Endothelial cell of umbilical vein (primary cell): ENCODE results near the gene MTFMT. TPM values are rescaled to one million over a fixed set of nuclear protein-coding genes. Genes with fewer than 3 reads are reported as not detected.

Experiments
- BruUV-seq: library from RNA; stranded (reverse); fragments of 400-500 nt; replicated peaks from 2 replicates; lab custom pipeline; 2021; lab: Mats Ljungman, UMichigan
- CTCF ChIA-PET: fragments of 300-600, 350-600 bp; sonication (Branson Sonifier 250); formaldehyde crosslinking; loops from one replicate; lab custom pipeline; 2021; ENCODE audit warnings: antibody characterized with exemption, inconsistent platforms; lab: Charles Lee
- POLR2A ChIA-PET: fragments of 300-600, 350-600 bp; sonication (Branson Sonifier 250); formaldehyde crosslinking; loops from one replicate; lab custom pipeline; 2021; ENCODE audit warnings: antibody characterized with exemption, inconsistent platforms; lab: Charles Lee
- DNase-seq: peaks from one replicate; pipeline ENCODE4 v3.0.0-alpha.2; 2011; ENCODE audit warnings: low read depth, low spot score
- FAIRE-seq: peaks from 2 replicates; lab custom pipeline; 2011; peaks lifted over from hg19 to GRCh38; lab: Jason Lieb, UNC
- H2AFZ ChIP-seq: 2 replicates; pipeline ENCODE4 v1.6.0; 2012; ENCODE audit warnings: low read depth, low read length, control low read depth, inconsistent platforms
- H3K27ac ChIP-seq: 2 replicates; pipeline ENCODE4 v1.5.1; 2011; ENCODE audit warnings: low read depth, mild to moderate bottlenecking, control low read depth, low read length, moderate library complexity; ENCODE audit not compliant: insufficient read depth
- H3K27me3 ChIP-seq, 2 experiments: 2 replicates each; pipeline versions ENCODE4 v1.6.0 to v1.6.1; 2011; ENCODE audit warnings: low read length in 2 of 2, mixed read lengths in 1 of 2; ENCODE audit not compliant: control insufficient read depth in 2 of 2, insufficient read depth in 2 of 2
- H3K36me3 ChIP-seq, 2 experiments: 2 replicates in 1 of 2; 3 replicates in 1 of 2; pipeline ENCODE4 v1.5.1; 2011; ENCODE audit warnings: low read length in 2 of 2, mild to moderate bottlenecking in 1 of 2, moderate library complexity in 1 of 2; ENCODE audit not compliant: control insufficient read depth in 2 of 2, insufficient read depth in 2 of 2; ENCODE audit errors: extremely low read depth in 1 of 2
- H3K4me1 ChIP-seq: 3 replicates; pipeline ENCODE4 v1.5.1; 2011; ENCODE audit warnings: mild to moderate bottlenecking, low read length; ENCODE audit not compliant: control insufficient read depth, insufficient read depth; ENCODE audit errors: extremely low read depth
- H3K4me2 ChIP-seq: 2 replicates; pipeline ENCODE4 v1.6.1; 2011; ENCODE audit warnings: low read length, control low read depth, mixed read lengths; ENCODE audit not compliant: insufficient read depth
- H3K4me3 ChIP-seq, 3 experiments: fragments of 200-600 bp in 1 of 3; sonication (generic), shearing (Covaris generic) in 1 of 3; replicated peaks in 1 of 3; 2 replicates each; pipeline ENCODE4 v1.5.1; 2011 to 2016; ENCODE audit warnings: control low read depth in 3 of 3, low read length in 3 of 3, mild to moderate bottlenecking in 2 of 3, inconsistent platforms in 1 of 3, low read depth in 1 of 3, moderate library complexity in 1 of 3; ENCODE audit not compliant: insufficient read depth in 1 of 3
- H3K79me2 ChIP-seq: 2 replicates; pipeline ENCODE4 v1.6.0; 2012; ENCODE audit warnings: low read length, inconsistent platforms; ENCODE audit not compliant: control insufficient read depth, insufficient read depth
- H3K9ac ChIP-seq: replicated peaks from 2 replicates; pipeline ENCODE3; 2011; ENCODE audit warnings: low read length, control low read depth; ENCODE audit not compliant: insufficient read depth; ENCODE audit errors: extremely low read depth
- H3K9me1 ChIP-seq: replicated peaks from 3 replicates; pipeline ENCODE4 v1.6.0; 2011; ENCODE audit warnings: mild to moderate bottlenecking, low read length; ENCODE audit not compliant: control insufficient read depth, insufficient read depth; ENCODE audit errors: extremely low read depth
- H3K9me3 ChIP-seq: replicated peaks from 2 replicates; pipeline ENCODE4 v1.5.1; 2012; ENCODE audit warnings: low read length, inconsistent platforms; ENCODE audit not compliant: control insufficient read depth, insufficient read depth
- H4K20me1 ChIP-seq: replicated peaks from 2 replicates; pipeline ENCODE3; 2011; ENCODE audit warnings: mild to moderate bottlenecking, low read length; ENCODE audit not compliant: control insufficient read depth, insufficient read depth; ENCODE audit errors: extremely low read depth
- CTCF ChIP-seq, 2 donors: IDR thresholded peaks; 1 replicate in 1 of 2; 2 replicates in 1 of 2; pipeline ENCODE4 v1.5.1; 2011; ENCODE audit warnings: low read length in 2 of 2, mild to moderate bottlenecking in 2 of 2, moderate library complexity in 2 of 2, control low read depth in 1 of 2, inconsistent platforms in 1 of 2, low read depth in 1 of 2; ENCODE audit not compliant: insufficient read depth in 1 of 2; ENCODE audit errors: extremely low read depth in 1 of 2
- EZH2 ChIP-seq: IDR thresholded peaks from 2 replicates; pipeline ENCODE4 v1.6.1; 2012; ENCODE audit warnings: borderline replicate concordance, low read depth, mild to moderate bottlenecking, moderate library complexity, low read length, inconsistent platforms; ENCODE audit not compliant: severe bottlenecking
- FOS ChIP-seq: IDR thresholded peaks from 2 replicates; pipeline ENCODE4 v1.6.1; 2011; ENCODE audit warnings: mild to moderate bottlenecking, low read length, moderate library complexity, borderline replicate concordance; ENCODE audit not compliant: insufficient read depth
- GATA2 ChIP-seq: IDR thresholded peaks from 2 replicates; pipeline ENCODE4 v1.7.0; 2011; ENCODE audit warnings: low read depth, mild to moderate bottlenecking, moderate library complexity, mixed read lengths, low read length; ENCODE audit not compliant: insufficient read length, insufficient read depth
- JUN ChIP-seq: IDR thresholded peaks from 2 replicates; pipeline ENCODE4 v1.6.1; 2011; ENCODE audit warnings: borderline replicate concordance, low read depth; ENCODE audit not compliant: insufficient read length, insufficient read depth
- MYC ChIP-seq: IDR thresholded peaks from one replicate; pipeline ENCODE4 v1.6.1; 2011; ENCODE audit warnings: mild to moderate bottlenecking, low read depth, low read length
- POLR2A ChIP-seq: IDR thresholded peaks from 2 replicates; pipeline ENCODE4 v1.6.1; 2012; ENCODE audit warnings: low read depth, mild to moderate bottlenecking, control low read depth, low read length
- POLR2AphosphoS5 ChIP-seq: IDR thresholded peaks from 2 replicates; pipeline ENCODE4 v1.6.1; 2012; ENCODE audit warnings: low read depth, mild to moderate bottlenecking, control low read depth, low read length, moderate library complexity; ENCODE audit not compliant: insufficient read depth
- dilution Hi-C: fragments of 300-500 bp; cut with MboI; formaldehyde crosslinking; loops from one replicate; pipeline ENCODE4 v1.15.0; 2019; ENCODE audit warnings: low sequenced_read_pairs; ENCODE audit not compliant: extremely low pct_ligation_motif_present
- intact Hi-C: fragments of 100-400 bp; cut with micrococcal nuclease; formaldehyde crosslinking; loops from one replicate; pipeline ENCODE4 v1.10.0; 2022
- polyA plus RNA-seq, 4 experiments: library from polyadenylated mRNA; depleted of rRNA in 3 of 4; stranded (reverse) in 3 of 4; unstranded in 1 of 4; fragments of >200 nt; gene quantifications; 2 replicates each; pipeline versions ENCODE4 v1.2.1 to v1.2.3, GENCODE V29; 2011 to 2012; ENCODE audit warnings: missing spikeins in 1 of 4
- total RNA-seq: library from RNA; stranded (reverse); gene quantifications from 2 replicates; pipeline ENCODE4 v1.2.3, GENCODE V29; 2021
- TF ChIP-seq, protein P1 (sequence below): IDR thresholded peaks from 2 replicates; pipeline ENCODE4 v1.6.1; 2011; ENCODE audit not compliant: insufficient read depth, insufficient read length

The MTFMT gene
- total and polyA plus RNA-seq, 2 donors (not counting 3 experiments of a cell fraction or from before 2014, with no cell fraction given), result 7.5 to 20.4 TPM

- Histone ChIP-seq H3K36me3 (no peaks in the 10 kb centered on the region), H3K9me3 (no peaks in the 10 kb centered on the region), H2AFZ (no peak overlapping the region), H3K9me1 (no peaks in the 10 kb centered on the region), H4K20me1 (no peaks in the 10 kb centered on the region), H3K27ac (no peak overlapping the region), H3K79me2 (no peaks in the 10 kb centered on the region), H3K9ac (no peak overlapping the region), H3K4me2 (no peak overlapping the region), H3K4me3 (no peak overlapping the region), H3K27me3 (peaks cover 12 to 24% of the 10 kb centered on the region in 2 experiments), H3K4me1 (no peaks in the 10 kb centered on the region)
- DNase-seq, result no peak
- CTCF ChIA-PET, result interaction anchor here (0.8 to 1.2 kb wide), 2 partner anchors 10 to 39 kb away, joined by 3 read pairs; no protein-coding TSS in a partner anchor
- intact Hi-C loops (no loop called here), dilution Hi-C loops (no loop called here)
- FAIRE-seq, result no peak
- no TSS peak for BruUV-seq
- POLR2A ChIA-PET, result no interaction called here
- no peak for TF ChIP-seq FOS
- no peak for TF ChIP-seq POLR2AphosphoS5
- no peak for TF ChIP-seq CTCF (IDR thresholded peaks at IDR 0.05; ENCODE audit: extremely low read depth in 1 of 2, insufficient read depth in 1 of 2, low read depth in 1 of 2, low read length in 2 of 2)
- TF ChIP-seq POLR2A, result no peak
- no peak for TF ChIP-seq EZH2
- no peak for TF ChIP-seq GATA2
- TF ChIP-seq, protein P1, sequence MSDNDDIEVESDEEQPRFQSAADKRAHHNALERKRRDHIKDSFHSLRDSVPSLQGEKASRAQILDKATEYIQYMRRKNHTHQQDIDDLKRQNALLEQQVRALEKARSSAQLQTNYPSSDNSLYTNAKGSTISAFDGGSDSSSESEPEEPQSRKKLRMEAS, result no peak
- no peak for TF ChIP-seq JUN
- TF ChIP-seq MYC, result no peak
Observed at GRCh38 chr15:65072617-65073016, 43.2 kb upstream of the MTFMT start.
